NOMO-1 (cell line): Measurements from ENCODE around the gene TAOK2.

Experiments used
- DNase-seq, 2 experiments: peaks; one replicate each; lab custom pipeline; 2025; ENCODE audit not compliant: unreplicated experiment in 2 of 2; lab: John Stamatoyannopoulos, UW

The TAOK2 gene

GRCh38 chr16:29986931-29987330 is 13.3 kb downstream of the TAOK2 start:
- DNase-seq, result no peak

GRCh38 chr16:29987371-29988085 is 13.9 kb downstream of the TAOK2 start:
- DNase-seq, result no peak

GRCh38 chr16:29988346-29989075 is 14.8 kb downstream of the TAOK2 start:
- DNase-seq, result no peak

GRCh38 chr16:29989111-29989858 is 15.6 kb downstream of the TAOK2 start:
- no peak for DNase-seq

- no peak for DNase-seq
Observed at GRCh38 chr16:29990034-29990433, 16.4 kb downstream of the TAOK2 start.

GRCh38 chr16:29990883-29991570 is 17.4 kb downstream of the TAOK2 start:
- DNase-seq, result no peak

GRCh38 chr16:29991571-29991904 is 17.9 kb downstream of the TAOK2 start:
- no peak for DNase-seq

GRCh38 chr16:29992344-29992967 is 18.8 kb downstream of the TAOK2 start:
- no peak for DNase-seq

- DNase-seq, result no peak
Observed at GRCh38 chr16:29993191-29993902, 19.7 kb downstream of the TAOK2 start.

GRCh38 chr16:29993903-29994599 is 20.4 kb downstream of the TAOK2 start:
- no peak for DNase-seq

- DNase-seq, result peak in 1 of 2 experiments; percentile 56
Observed at GRCh38 chr16:29994600-29995323, 21.1 kb downstream of the TAOK2 start.

- DNase-seq, result peak; percentile 82 to 90
Observed at GRCh38 chr16:29995324-29995910, 21.7 kb downstream of the TAOK2 start, which contains the start of gene HIRIP3. TSS of gene HIRIP3 (minus strand) at chr16:29995617. CDS start at chr16:29995605, 12 bp downstream.

- DNase-seq, result peak; percentile 97
Observed at GRCh38 chr16:29995911-29996765, 22.5 kb downstream of the TAOK2 start, which contains the start of gene INO80E. TSS of gene INO80E (plus strand) at chr16:29996241. CDS start at chr16:29996311, 70 bp downstream.

- no peak for DNase-seq
Observed at GRCh38 chr16:29996766-29997250, 23.1 kb downstream of the TAOK2 start.

- no peak for DNase-seq
Observed at GRCh38 chr16:29999605-30000004, 25.9 kb downstream of the TAOK2 start.

GRCh38 chr16:30000735-30001631 is 27.3 kb downstream of the TAOK2 start:
- DNase-seq, result no peak
